SK-N-MC (cell line): ENCODE data around the gene TMEM222.

Source experiments
- EZH2 ChIP-seq: fragments of 200-600 bp; sonication (generic); IDR thresholded peaks from one replicate; pipeline ENCODE4 v1.6.1; 2017; ENCODE audit warnings: antibody characterized with exemption
- POLR2AphosphoS5 ChIP-seq: IDR thresholded peaks from 2 replicates; pipeline ENCODE4 v1.6.1; 2012; ENCODE audit warnings: mild to moderate bottlenecking, low read depth, low read length, borderline replicate concordance

GRCh38 chr1:27299385-27300271 lies 22.3 kb upstream of the TMEM222 start:
- TF ChIP-seq POLR2AphosphoS5 = no peak
- TF ChIP-seq EZH2 = no peak
